ENCODE measurements around the gene LPCAT4.

- TF ChIP-seq CREB5 (CRISPR knock-in tag; IDR thresholded peaks at IDR 0.05; ENCODE audit: low read depth) (no peak), PPARA (CRISPR knock-in tag; IDR thresholded peaks at IDR 0.05; ENCODE audit: borderline replicate concordance) (no peak), ISL1 (CRISPR knock-in tag; IDR thresholded peaks at IDR 0.05) (no peak)
These were observed 7.8 kb upstream of the LPCAT4 start for GRCh38 chr15:34374816-34375215.

All from SK-N-SH treated with all-trans-retinoic acid at 6 μM for 48 hours (cell line).